22Rv1 (cell line): ENCODE measurements around the gene DCXR.

Source experiments
- ZFX ChIP-seq: fragments of 450-650 bp; IDR thresholded peaks from 2 replicates; pipeline ENCODE4 v1.6.1; 2017; ENCODE audit warnings: antibody characterized with exemption, borderline replicate concordance
- TF ChIP-seq, protein P1 (sequence below): fragments of 450-650 bp; IDR thresholded peaks from 2 replicates; pipeline ENCODE4 v1.5.1; 2017; ENCODE audit warnings: mild to moderate bottlenecking

DNA sequence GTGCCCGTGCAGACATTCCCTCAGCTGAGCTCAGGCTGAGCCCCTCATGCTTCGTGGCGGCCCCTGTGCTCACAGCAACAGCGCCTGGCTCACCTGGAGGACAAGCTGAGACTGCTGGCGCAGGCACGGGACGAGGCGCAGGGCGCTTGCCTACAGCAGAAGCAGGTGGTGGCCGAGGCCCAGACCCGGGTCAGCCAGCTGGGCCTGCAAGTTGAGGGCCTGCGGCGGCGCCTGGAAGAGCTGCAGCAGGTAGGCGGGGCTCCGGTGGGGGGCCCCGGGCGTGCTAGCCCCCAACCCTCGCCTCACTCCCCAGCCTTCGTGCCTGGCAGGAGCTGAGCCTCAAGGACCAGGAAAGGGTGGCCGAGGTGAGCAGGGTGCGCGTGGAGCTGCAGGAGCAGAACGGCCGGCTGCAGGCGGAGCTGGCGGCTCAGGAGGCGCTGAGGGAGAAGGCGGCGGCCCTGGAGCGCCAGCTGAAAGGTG lies 7.5 kb downstream of the DCXR start:
- TF ChIP-seq, protein P1, sequence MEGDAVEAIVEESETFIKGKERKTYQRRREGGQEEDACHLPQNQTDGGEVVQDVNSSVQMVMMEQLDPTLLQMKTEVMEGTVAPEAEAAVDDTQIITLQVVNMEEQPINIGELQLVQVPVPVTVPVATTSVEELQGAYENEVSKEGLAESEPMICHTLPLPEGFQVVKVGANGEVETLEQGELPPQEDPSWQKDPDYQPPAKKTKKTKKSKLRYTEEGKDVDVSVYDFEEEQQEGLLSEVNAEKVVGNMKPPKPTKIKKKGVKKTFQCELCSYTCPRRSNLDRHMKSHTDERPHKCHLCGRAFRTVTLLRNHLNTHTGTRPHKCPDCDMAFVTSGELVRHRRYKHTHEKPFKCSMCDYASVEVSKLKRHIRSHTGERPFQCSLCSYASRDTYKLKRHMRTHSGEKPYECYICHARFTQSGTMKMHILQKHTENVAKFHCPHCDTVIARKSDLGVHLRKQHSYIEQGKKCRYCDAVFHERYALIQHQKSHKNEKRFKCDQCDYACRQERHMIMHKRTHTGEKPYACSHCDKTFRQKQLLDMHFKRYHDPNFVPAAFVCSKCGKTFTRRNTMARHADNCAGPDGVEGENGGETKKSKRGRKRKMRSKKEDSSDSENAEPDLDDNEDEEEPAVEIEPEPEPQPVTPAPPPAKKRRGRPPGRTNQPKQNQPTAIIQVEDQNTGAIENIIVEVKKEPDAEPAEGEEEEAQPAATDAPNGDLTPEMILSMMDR: no peak
- no peak for TF ChIP-seq ZFX
